SK-N-SH (cell line): Measurements from ENCODE around the gene LTBP2. TPM values are rescaled to one million over a fixed set of nuclear protein-coding genes. Genes with fewer than 3 reads are reported as not detected.

Experiments
- CTCF ChIA-PET: fragments of 300-600, 350-600 bp; formaldehyde crosslinking; extraction: SDS; loops from one replicate; lab custom pipeline; 2021; lab: Yijun Ruan, JAX
- POLR2A ChIA-PET: fragments of 350-600 bp; sonication (Branson Sonifier 250); formaldehyde crosslinking; extraction: SDS; loops from one replicate; lab custom pipeline; 2020; ENCODE audit warnings: antibody characterized with exemption, inconsistent platforms; lab: Yijun Ruan, JAX
- DNase-seq: peaks from one replicate; pipeline ENCODE4 v3.0.0; 2012
- H2AFZ ChIP-seq: fragments of 200-600 bp; sonication (generic); 2 replicates; pipeline ENCODE4 v1.8.1; 2016; ENCODE audit warnings: antibody characterized with exemption, mild to moderate bottlenecking, low read depth
- H3F3A ChIP-seq: fragments of 200-600 bp; sonication (generic); replicated peaks from 2 replicates; pipeline ENCODE3; 2016; ENCODE audit warnings: antibody characterized with exemption, mild to moderate bottlenecking; ENCODE audit not compliant: insufficient read depth
- H3K27ac ChIP-seq, 2 experiments: fragments of 200-500 bp in 1 of 2; fragments of 200-600 bp in 1 of 2; sonication (Bioruptor generic) in 1 of 2; sonication (generic), shearing (Covaris generic) in 1 of 2; 2 replicates each; pipeline versions ENCODE4 v1.5.1 to v1.6.1; 2014 to 2016; ENCODE audit warnings: low read depth in 2 of 2, inconsistent platforms in 1 of 2, low read length in 1 of 2, mild to moderate bottlenecking in 1 of 2, mixed read lengths in 1 of 2
- H3K27me3 ChIP-seq: fragments of 200-600 bp; sonication (generic), shearing (Covaris generic); 2 replicates; pipeline ENCODE4 v1.6.1; 2016; ENCODE audit warnings: mixed run types; ENCODE audit not compliant: insufficient read depth
- H3K36me3 ChIP-seq, 2 experiments: fragments of 200-500 bp in 1 of 2; fragments of 200-600 bp in 1 of 2; sonication (Bioruptor generic) in 1 of 2; sonication (generic) in 1 of 2; replicated peaks in 1 of 2; 2 replicates each; pipeline versions ENCODE3 to v1.5.1; 2014 to 2016; ENCODE audit warnings: low read length in 1 of 2, mild to moderate bottlenecking in 1 of 2; ENCODE audit not compliant: insufficient read depth in 2 of 2, control insufficient read depth in 1 of 2
- H3K4me1 ChIP-seq, 2 experiments: fragments of 200-500 bp in 1 of 2; fragments of 200-600 bp in 1 of 2; sonication (Bioruptor generic) in 1 of 2; sonication (generic), shearing (Covaris generic) in 1 of 2; 2 replicates each; pipeline versions ENCODE4 v1.5.1 to v1.6.1; 2014 to 2016; ENCODE audit warnings: low read depth in 1 of 2, low read length in 1 of 2, mixed run types in 1 of 2; ENCODE audit not compliant: insufficient read depth in 2 of 2, control insufficient read depth in 1 of 2
- H3K4me2 ChIP-seq: fragments of 200-600 bp; sonication (generic), shearing (Covaris generic); 2 replicates; pipeline ENCODE4 v1.6.1; 2017; ENCODE audit warnings: mixed run types
- H3K4me3 ChIP-seq, 2 experiments: fragments of 200-500 bp in 1 of 2; fragments of 200-600 bp in 1 of 2; sonication (Bioruptor generic) in 1 of 2; sonication (generic), shearing (Covaris generic) in 1 of 2; 2 replicates each; pipeline versions ENCODE4 v1.5.1 to v1.8.1; 2014 to 2016; ENCODE audit warnings: low read depth in 2 of 2, inconsistent platforms in 1 of 2, low read length in 1 of 2, mild to moderate bottlenecking in 1 of 2, mixed read lengths in 1 of 2, moderate library complexity in 1 of 2
- H3K79me2 ChIP-seq: fragments of 200-600 bp; sonication (generic); 2 replicates; pipeline ENCODE4 v1.8.1; 2017; ENCODE audit warnings: mild to moderate bottlenecking; ENCODE audit not compliant: insufficient read depth
- H3K9ac ChIP-seq: fragments of 200-600 bp; sonication (generic); 2 replicates; pipeline ENCODE4 v1.6.1; 2017; ENCODE audit warnings: mixed run types
- H3K9me2 ChIP-seq: fragments of 200-600 bp; sonication (generic); 2 replicates; pipeline ENCODE4 v1.6.1; 2017; ENCODE audit warnings: mixed run types
- H3K9me3 ChIP-seq: fragments of 200-600 bp; sonication (generic); 2 replicates; pipeline ENCODE4 v1.6.1; 2017; ENCODE audit warnings: mixed run types, mild to moderate bottlenecking, moderate library complexity
- H4K20me1 ChIP-seq: fragments of 200-600 bp; sonication (generic); 2 replicates; pipeline ENCODE4 v1.6.1; 2017; ENCODE audit warnings: mild to moderate bottlenecking, mixed run types; ENCODE audit not compliant: insufficient read depth
- CHD2 ChIP-seq: fragments of 150-350 bp; IDR thresholded peaks from 2 replicates; pipeline ENCODE4 v1.6.1; 2018; ENCODE audit warnings: low read length; ENCODE audit not compliant: partially characterized antibody
- CTCF ChIP-seq: fragments of 200-600 bp; sonication (generic); IDR thresholded peaks from 2 replicates; pipeline ENCODE4 v1.6.1; 2017; ENCODE audit warnings: antibody characterized with exemption, mild to moderate bottlenecking, moderate library complexity
- EZH2phosphoT487 ChIP-seq: fragments of 200-600 bp; sonication (generic); IDR thresholded peaks from 2 replicates; pipeline ENCODE4 v1.6.1; 2017; ENCODE audit warnings: low read depth, mixed run types, mild to moderate bottlenecking, antibody characterized with exemption, moderate library complexity, borderline replicate concordance
- FOXJ3 ChIP-seq: sonication (generic); formaldehyde crosslinking; IDR thresholded peaks from 2 replicates; pipeline ENCODE4 v1.5.1; 2020; ENCODE audit warnings: mild to moderate bottlenecking, missing genetic modification reagents
- GABPA ChIP-seq: IDR thresholded peaks from 2 replicates; pipeline ENCODE4 v1.4.0; 2012; ENCODE audit warnings: low read depth, mild to moderate bottlenecking
- GATA2 ChIP-seq: sonication (generic); formaldehyde crosslinking; IDR thresholded peaks from 2 replicates; pipeline ENCODE4 v1.5.0; 2020; ENCODE audit warnings: mild to moderate bottlenecking, missing genetic modification reagents
- JUND ChIP-seq: IDR thresholded peaks from 2 replicates; pipeline ENCODE4 v1.4.0; 2012
- MAX ChIP-seq: IDR thresholded peaks from 2 replicates; pipeline ENCODE4 v1.4.0; 2012; ENCODE audit warnings: low read depth
- MXI1 ChIP-seq: IDR thresholded peaks from 2 replicates; pipeline ENCODE4 v1.6.1; 2012; ENCODE audit warnings: mild to moderate bottlenecking, low read depth, low read length, improper control_type of control experiment
- NFIC ChIP-seq: IDR thresholded peaks from 2 replicates; pipeline ENCODE4 v1.4.0; 2012; ENCODE audit warnings: borderline replicate concordance
- PBX3 ChIP-seq: IDR thresholded peaks from 2 replicates; pipeline ENCODE4; 2012
- POLR2AphosphoS5 ChIP-seq: IDR thresholded peaks from 2 replicates; pipeline ENCODE4 v1.6.1; 2012; ENCODE audit warnings: low read depth, low read length
- SIN3A ChIP-seq: IDR thresholded peaks from 2 replicates; pipeline ENCODE4 v1.6.1; 2012; ENCODE audit warnings: low read depth, mild to moderate bottlenecking, low read length, moderate library complexity, borderline replicate concordance
- TEAD4 ChIP-seq: IDR thresholded peaks from 2 replicates; pipeline ENCODE4 v1.4.0; 2012; ENCODE audit warnings: mild to moderate bottlenecking, borderline replicate concordance; ENCODE audit not compliant: insufficient read depth
- USF1 ChIP-seq: IDR thresholded peaks from 2 replicates; pipeline ENCODE4 v1.4.0; 2012; ENCODE audit warnings: low read depth, borderline replicate concordance
- USF2 ChIP-seq: fragments of 150-350 bp; IDR thresholded peaks from 2 replicates; pipeline ENCODE4 v1.6.1; 2017; ENCODE audit warnings: antibody characterized with exemption, low read length, low read depth, borderline replicate concordance
- WGBS: methylation state at CpG from one replicate; pipeline ENCODE4 v1.1.6; 2017; ENCODE audit warnings: low lambda C conversion rate; 5-methylcytosine and 5-hydroxymethylcytosine counted together
- polyA plus RNA-seq, 3 experiments: library from polyadenylated mRNA; depleted of rRNA; stranded (reverse); fragments of >200 nt; gene quantifications; 2 replicates each; pipeline ENCODE4 v1.2.3, GENCODE V29; 2012

Gene LTBP2
- polyA plus RNA-seq, 1 of the 3 experiments (the other 2 are of a cell fraction), result 58.8 TPM

GRCh38 chr14:74650927-74651686 is 39.1 kb upstream of the LTBP2 start:
- Histone ChIP-seq H3K9ac (no peak overlapping the region), H3F3A (peaks cover 25% of the 10 kb centered on the region), H3K79me2 (no peaks in the 10 kb centered on the region), H3K9me2 (no peaks in the 10 kb centered on the region), H3K9me3 (no peaks in the 10 kb centered on the region), H3K4me3 (no peak overlapping the region), H3K4me1 (peaks cover 34 to 36% of the 10 kb centered on the region in 2 experiments), H4K20me1 (no peaks in the 10 kb centered on the region), H3K27me3 (no peaks in the 10 kb centered on the region), H3K4me2 (no peak overlapping the region)
- WGBS, result 100% methylated on average over 1 of the region's 1 CpG
- CTCF ChIA-PET, result interaction anchor here (0.6 to 3.6 kb wide), 6 partner anchors 12 to 148 kb away, joined by 3 to 10 read pairs (median 4); partner anchors contain the start of gene LTBP2
- no peak for DNase-seq
- TF ChIP-seq PBX3, result no peak
- peak; percentile 22; the same call in 1 of the 2 replicates for TF ChIP-seq POLR2AphosphoS5
- TF ChIP-seq, all 33 proteins: peak for 1
- H3K36me3 ChIP-seq, result peaks cover 15 to 17% of the 10 kb centered on the region in 2 experiments
- no peak overlapping the region for H3K27ac ChIP-seq
- POLR2A ChIA-PET, result no interaction called here
- no peak overlapping the region for H2AFZ ChIP-seq

- H3K4me1 ChIP-seq, result peaks cover 26 to 34% of the 10 kb centered on the region in 2 experiments
- no peak overlapping the region for H3K4me2 ChIP-seq
- DNase-seq, result no peak
- H3K9ac ChIP-seq, result no peak overlapping the region
- TF ChIP-seq GATA2 (CRISPR knock-in tag), result no peak
- no peak for TF ChIP-seq TEAD4
- no peak for TF ChIP-seq PBX3
- no peak for TF ChIP-seq EZH2phosphoT487
- TF ChIP-seq POLR2AphosphoS5, result no peak
- TF ChIP-seq CHD2, result no peak
- TF ChIP-seq USF2, result no peak
- TF ChIP-seq USF1, result no peak
- TF ChIP-seq NFIC, result no peak
- no peak for TF ChIP-seq JUND
- no peak for TF ChIP-seq CTCF
- no peak for TF ChIP-seq MXI1
- no peak for TF ChIP-seq GABPA
- TF ChIP-seq FOXJ3 (CRISPR knock-in tag), result no peak
- TF ChIP-seq SIN3A, result no peak
- no peak for TF ChIP-seq MAX
- CTCF ChIA-PET, result interaction anchor here (0.9 to 1.0 kb wide), 2 partner anchors 37 to 41 kb away, joined by 4 read pairs; no protein-coding TSS in a partner anchor
- 85% methylated on average over 2 of the region's 2 CpGs for WGBS
- H3F3A ChIP-seq, result peaks cover 15% of the 10 kb centered on the region
- no peak overlapping the region for H2AFZ ChIP-seq
- H3K27me3 ChIP-seq, result no peaks in the 10 kb centered on the region
- H3K9me2 ChIP-seq, result no peaks in the 10 kb centered on the region
- no peaks in the 10 kb centered on the region for H3K79me2 ChIP-seq
- H3K27ac ChIP-seq, result peak overlapping the region in 1 of 2 experiments; percentile 52; a peak in 2 of 4 replicates
- H3K9me3 ChIP-seq, result no peaks in the 10 kb centered on the region
- POLR2A ChIA-PET, result no interaction called here
- peaks cover 7 to 9% of the 10 kb centered on the region in 2 experiments for H3K36me3 ChIP-seq
- no peaks in the 10 kb centered on the region for H4K20me1 ChIP-seq
- H3K4me3 ChIP-seq, result no peak overlapping the region
Measured at GRCh38 chr14:74649673-74650072, 37.6 kb upstream of the LTBP2 start.
